ENCODE results near the gene UST.

The UST gene

GRCh38 chr6:149046164-149046821 is 299.5 kb downstream of the UST start:
- no peak for TF ChIP-seq CTCF (IDR thresholded peaks at IDR 0.05; ENCODE audit: extremely low read depth, missing control alignments)
- DNase-seq (ENCODE audit: low spot score): no peak

- TF ChIP-seq CTCF (IDR thresholded peaks at IDR 0.05; ENCODE audit: extremely low read depth, missing control alignments): no peak
- no peak for DNase-seq (ENCODE audit: low spot score)
These were observed 300.0 kb downstream of the UST start for GRCh38 chr6:149046822-149047246.

- DNase-seq (ENCODE audit: low spot score): no peak
These were observed 302.4 kb downstream of the UST start for GRCh38 chr6:149049230-149049629.

GRCh38 chr6:149050160-149050559 is 303.3 kb downstream of the UST start:
- no peak for TF ChIP-seq CTCF (IDR thresholded peaks at IDR 0.05; ENCODE audit: extremely low read depth, missing control alignments)
- no peak for DNase-seq (ENCODE audit: low spot score)

More at GRCh38 chr6:149049230-149049629, 302.4 kb downstream of the UST start:
- no peak for TF ChIP-seq CTCF (IDR thresholded peaks at IDR 0.05; ENCODE audit: extremely low read depth, missing control alignments)

- no peak for TF ChIP-seq CTCF (IDR thresholded peaks at IDR 0.05; ENCODE audit: extremely low read depth, missing control alignments)
- DNase-seq (ENCODE audit: low spot score): no peak
These were observed 305.7 kb downstream of the UST start for GRCh38 chr6:149052350-149053106.

- no peak for TF ChIP-seq CTCF (IDR thresholded peaks at IDR 0.05; ENCODE audit: extremely low read depth, missing control alignments)
- no peak for DNase-seq (ENCODE audit: low spot score)
These were observed 307.2 kb downstream of the UST start for GRCh38 chr6:149053848-149054558.

Data from GM20000 (cell line).